HG03039 (cell line): Measurements from ENCODE around the gene SPATA20.

Experiments
- ATAC-seq: cut with Tn5 transposase; IDR thresholded peaks from one replicate; pipeline ENCODE4 v1.9.1; 2021; ENCODE audit warnings: mild to moderate bottlenecking, moderate library complexity; ENCODE audit not compliant: unreplicated experiment

The SPATA20 gene

DNA sequence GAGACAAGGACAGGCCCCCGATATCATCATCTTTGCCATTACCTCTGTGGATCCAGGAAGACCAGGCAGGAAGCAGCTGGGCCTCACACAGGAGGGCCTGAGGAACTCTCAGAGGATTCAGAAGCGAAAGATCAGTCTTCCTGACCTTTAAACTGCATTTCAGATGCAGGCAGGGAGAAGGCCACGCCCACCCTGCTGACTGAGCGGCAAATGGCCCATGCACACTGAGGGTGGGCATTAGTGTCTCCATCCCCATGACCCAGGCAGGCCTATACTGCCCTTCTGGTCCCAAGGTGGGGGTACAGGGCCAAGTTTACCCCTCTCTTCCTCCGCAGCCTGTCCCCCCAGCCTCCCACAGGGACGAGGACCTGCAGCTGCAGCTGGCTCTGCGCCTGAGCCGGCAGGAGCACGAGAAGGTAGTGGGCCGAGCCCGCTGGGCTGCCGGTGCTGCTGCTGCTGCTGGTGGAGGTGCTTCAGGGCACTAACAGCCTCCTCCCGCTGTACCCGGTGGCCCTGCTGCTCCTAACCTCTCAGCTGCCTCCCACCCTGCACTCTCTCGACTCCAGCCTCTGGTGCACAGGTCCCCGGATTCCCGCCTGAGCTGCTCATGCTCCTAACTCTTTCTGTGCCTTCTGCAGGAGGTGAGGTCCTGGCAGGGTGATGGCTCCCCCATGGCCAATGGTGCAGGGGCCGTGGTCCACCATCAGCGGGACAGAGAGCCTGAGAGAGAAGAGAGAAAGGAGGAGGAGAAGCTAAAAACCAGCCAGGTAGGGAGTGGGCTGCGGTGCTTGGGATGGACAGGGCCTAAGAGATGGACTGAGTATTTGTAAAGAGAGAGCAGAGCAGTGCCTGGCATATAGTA lies 8.2 kb upstream of the SPATA20 start:
- no peak for ATAC-seq

DNA sequence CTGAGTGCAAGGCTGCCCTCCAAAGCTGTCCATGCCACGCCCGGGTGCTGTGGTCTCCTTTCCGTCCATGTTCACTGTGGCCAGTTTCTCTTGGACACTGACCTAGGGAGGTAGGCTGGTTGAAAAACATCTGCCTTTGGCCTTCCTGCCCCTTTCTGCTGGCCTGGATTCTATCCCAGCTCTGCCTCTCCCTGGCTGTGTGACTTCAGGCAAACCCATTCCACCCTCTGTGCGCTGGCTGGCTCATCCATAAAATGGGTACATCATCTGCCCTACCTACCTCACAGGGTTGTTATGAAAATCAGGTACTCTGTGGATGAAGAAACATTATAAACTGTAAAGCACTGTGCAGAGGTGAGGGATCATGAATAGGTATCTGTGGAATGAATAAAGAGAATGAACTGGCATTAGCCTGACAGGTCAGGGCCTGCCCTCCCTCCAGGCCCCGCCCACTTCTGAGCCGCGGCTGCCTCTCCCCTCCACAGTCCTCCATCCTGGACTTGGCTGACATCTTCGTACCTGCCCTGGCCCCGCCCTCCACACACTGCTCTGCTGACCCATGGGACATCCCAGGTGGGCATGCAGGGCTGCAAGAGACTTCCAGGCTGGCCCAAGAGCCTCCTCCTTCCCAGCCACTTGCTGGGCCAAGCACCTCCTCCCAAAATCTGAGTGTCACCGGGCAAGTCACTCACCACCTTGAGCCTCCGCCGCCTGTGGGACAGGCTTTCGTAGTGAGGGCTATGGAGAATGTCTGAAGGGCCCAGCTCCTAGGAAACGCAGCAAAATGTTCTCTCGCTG lies 7.0 kb upstream of the SPATA20 start:
- no peak for ATAC-seq

DNA sequence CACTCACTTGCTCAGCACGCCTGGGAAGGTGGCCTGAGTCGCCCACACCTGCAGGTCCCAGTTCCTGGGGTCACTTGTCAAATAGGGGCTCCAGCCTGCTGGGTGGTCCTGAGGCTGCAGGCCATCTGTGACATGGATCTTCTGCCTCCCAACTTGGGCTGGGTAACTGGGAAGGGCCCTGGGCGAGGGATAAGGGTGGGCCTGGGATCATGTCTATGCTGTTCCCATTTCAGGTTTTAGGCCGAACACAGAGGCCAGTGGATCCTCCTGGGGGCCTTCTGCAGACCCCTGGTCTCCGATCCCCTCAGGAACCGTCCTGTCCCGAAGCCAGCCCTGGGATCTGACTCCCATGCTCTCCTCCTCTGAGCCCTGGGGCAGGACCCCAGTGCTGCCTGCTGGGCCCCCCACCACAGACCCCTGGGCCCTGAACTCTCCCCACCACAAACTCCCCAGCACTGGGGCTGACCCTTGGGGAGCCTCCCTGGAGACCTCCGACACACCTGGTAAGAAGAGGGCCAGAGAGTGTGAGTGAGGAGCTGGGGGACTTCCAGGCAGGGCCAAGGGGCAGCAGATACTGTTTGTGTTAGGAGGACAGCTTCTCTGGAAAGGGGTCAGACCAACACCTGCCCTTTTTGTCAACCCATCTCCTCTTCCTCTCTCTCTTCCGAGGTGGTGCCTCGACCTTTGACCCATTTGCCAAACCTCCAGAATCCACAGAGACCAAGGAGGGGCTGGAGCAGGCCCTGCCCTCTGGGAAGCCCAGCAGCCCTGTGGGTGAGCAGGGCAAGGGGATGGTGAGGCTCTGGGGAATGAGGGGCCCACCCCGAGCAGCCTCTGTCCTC lies 6.2 kb upstream of the SPATA20 start:
- no peak for ATAC-seq

DNA sequence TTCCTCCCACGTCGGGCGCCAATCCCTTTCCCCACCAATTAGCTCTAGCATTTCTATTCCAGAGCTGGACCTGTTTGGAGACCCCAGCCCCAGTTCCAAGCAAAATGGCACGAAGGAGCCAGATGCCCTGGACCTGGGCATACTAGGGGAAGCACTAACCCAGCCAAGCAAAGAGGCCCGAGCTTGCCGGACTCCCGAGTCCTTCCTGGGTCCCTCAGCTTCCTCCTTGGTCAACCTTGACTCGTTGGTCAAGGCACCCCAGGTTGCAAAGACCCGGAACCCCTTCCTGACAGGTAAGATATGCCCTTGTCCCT lies 5.6 kb upstream of the SPATA20 start:
- ATAC-seq, result no peak

DNA sequence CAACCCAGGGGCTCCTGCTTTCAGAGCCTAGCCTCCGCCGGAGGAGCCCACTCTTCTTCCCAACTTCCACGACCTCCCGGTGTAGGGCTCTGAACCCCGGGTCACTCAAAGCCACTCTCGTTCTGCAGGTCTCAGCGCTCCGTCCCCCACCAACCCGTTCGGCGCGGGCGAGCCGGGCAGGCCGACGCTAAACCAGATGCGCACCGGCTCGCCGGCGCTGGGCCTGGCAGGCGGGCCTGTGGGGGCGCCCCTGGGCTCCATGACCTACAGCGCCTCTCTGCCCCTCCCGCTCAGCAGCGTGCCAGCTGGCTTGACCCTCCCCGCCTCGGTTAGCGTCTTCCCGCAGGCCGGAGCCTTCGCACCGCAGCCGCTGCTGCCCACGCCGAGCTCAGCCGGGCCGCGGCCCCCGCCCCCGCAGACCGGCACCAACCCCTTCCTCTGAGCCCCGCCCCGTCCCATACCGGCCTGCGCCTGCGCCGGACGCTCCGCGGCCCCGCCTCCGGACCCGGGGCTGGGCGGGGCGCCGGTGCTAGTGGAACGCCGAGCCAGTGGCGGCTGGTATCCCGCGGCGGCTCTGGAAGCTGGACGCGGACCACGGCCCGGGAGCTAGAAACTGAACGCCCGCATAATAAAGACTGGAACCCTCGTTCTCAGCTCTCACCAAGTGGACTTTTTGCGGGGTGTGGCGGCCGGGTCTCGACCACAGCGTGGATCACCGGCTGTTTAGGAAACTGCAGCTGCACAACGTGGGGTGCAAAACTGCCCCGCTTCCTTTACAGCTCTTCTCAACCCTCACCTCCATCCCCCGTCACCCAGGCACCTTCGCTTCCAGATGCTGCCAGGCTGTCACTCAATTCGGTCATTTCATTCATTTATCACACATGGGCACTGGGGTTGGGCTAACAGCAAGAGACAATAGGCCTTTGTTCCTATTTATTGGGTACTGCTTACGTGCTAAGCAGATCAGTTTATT lies 5.0 kb upstream of the SPATA20 start:
- peak; percentile 61 for ATAC-seq

DNA sequence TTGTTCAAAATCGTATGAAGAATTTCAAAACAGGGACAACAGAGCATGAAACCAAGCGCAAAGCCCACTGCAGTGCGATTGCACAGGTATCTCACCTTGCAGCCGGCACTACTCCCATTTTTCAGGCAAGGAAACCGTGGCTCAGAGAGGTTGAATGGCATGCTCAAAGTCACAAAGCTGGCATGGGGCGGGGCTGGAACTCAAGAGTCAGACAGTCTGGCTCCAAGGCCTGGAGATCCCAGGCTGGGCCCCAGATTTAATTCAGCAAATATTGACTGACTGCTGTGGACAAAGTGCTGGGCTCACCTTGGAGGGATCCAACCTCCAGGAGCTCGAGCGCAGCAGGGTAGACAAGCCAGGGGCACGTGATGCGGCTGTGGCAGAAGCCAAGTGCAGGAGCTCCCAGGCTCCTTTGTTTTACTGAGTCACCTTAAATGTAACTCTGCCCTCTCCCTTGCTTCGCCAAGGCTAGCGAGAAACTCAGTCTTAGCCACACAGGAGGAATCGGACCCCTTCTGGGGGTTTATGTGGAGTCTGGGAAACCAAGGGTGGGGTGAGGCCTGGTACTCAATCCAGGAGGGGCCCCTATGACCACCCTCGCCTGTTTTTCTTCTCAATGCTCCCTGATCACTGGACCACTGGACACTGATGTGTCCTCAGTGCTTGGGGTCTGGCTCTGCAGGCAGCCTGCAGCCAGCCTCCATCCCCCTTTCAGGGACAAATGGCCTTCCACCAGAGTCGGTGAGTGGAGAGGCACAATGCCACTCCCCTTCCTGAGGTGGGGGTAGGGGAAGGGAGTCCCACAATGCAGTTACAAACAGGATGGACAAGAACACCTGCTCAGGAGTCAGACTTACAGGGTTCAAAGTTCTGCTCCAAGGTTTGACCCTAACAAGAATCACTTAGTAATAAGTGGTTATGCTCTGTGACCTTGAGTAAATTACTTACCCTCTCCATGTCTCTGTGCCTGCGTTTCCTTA lies 3.9 kb upstream of the SPATA20 start:
- no peak for ATAC-seq

DNA sequence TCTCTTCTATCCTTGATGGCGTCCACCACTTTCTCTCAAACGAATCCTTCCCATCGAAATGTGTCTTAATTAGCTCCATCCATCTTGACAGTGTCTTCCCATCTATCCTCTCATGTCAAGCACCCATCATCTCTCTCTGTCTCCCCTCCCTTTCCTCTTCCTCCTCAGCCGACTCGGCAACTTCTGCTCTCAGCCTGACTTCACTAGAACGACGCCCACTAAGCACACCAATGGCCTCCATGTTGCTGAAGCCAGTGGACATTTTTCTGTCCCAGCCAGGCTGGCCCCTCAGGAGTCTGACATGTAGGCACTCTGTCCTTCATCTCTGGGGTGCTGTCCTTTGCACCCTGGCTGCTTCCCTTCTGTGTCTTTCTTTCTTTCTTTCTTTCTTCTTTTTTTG lies 2.5 kb upstream of the SPATA20 start:
- no peak for ATAC-seq

DNA sequence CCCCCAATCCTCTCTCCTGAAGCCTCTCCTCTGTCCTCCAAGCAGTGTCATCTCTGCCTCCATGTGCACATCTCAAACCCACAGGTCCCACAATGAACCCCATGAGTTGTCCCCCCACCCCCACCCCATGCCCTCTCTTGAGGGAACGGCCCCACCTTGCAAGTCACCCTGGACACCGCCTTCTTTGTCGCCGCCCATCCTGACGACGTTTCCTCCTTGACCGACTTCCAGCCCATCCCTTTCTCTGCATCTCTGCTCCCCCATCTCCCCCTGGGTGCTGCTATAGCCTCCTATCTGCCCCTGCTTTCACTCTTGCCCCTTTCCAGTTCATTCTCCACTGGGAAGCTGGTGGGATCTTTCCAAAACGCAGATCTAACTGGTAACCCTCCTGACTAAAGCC lies 1.7 kb upstream of the SPATA20 start:
- ATAC-seq, result no peak

DNA sequence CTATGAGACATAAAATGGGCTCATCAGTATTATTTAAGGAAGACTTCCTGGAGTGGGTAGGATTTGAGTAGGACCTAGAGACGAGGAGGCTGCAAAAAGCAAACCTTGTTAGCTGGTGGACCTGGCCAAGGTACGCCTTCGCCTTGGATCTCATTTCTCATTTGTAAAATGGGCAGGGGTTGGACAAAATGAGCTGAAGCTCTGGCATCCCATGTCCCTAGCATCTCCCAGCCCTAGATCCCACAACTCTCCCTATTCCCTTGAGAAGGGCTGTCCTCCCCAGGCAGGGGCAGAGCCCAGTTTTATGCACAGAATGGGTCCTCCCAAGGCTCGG lies 306 bp upstream of the SPATA20 start:
- ATAC-seq, result no peak

DNA sequence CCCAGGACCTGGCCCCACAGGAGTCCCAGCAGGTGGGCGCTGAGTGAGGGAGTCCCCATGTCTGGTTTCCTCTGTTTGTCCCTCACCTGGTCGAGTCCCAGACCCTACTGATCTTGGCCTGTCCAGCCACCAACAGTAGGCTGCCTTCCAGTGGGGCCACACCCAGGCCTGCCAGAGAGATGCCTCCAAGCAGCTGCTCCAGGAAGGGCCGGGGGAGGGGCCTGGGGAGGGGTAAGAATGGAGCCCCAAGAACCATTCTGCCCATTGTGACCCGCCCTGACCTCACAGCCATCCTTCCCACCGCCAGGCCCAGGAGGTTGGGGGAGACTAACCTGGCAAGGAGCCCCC lies 736 bp downstream of the SPATA20 start:
- ATAC-seq, result no peak

DNA sequence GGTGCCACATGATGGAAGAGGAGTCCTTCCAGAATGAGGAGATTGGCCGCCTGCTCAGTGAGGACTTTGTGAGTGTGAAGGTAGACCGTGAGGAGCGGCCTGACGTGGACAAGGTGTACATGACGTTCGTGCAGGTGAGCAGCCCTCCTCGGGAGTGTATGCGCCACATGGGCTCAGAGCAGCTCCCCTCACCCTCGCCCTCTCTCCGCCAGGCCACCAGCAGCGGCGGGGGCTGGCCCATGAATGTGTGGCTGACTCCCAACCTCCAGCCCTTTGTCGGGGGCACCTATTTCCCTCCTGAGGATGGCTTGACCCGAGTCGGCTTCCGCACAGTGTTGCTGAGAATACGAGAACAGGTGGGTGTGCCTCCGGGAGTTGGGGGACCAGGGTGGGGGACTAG lies 1.9 kb downstream of the SPATA20 start:
- no peak for ATAC-seq

DNA sequence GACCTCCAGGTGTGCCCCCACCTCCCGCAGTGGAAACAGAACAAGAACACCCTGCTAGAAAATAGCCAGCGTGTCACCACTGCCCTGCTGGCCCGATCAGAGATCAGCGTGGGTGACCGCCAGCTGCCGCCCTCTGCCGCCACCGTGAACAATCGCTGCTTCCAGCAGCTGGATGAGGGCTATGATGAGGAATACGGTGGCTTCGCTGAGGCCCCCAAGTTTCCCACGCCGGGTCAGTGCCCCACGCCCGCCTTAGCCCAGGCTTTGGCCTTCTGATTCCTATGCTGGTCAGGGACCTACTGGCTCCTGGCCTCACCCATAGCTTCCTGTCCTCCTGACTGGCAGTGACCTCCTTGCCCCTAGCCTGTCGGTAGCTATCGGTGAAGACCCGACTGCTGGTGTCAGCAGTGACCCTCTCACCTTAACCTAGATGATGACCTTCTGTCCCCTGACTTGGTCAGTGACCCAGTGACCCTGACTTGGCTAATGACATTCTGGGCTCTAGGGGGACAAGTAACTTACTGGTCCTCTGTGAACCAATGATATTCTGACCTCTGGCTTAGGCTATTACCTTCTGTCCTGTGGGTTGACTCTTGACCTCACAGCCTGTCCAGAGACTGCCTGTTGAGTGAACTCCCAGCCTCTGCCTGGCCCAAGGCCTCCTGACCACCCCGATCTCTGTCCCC lies 2.4 kb downstream of the SPATA20 start:
- no peak for ATAC-seq

DNA sequence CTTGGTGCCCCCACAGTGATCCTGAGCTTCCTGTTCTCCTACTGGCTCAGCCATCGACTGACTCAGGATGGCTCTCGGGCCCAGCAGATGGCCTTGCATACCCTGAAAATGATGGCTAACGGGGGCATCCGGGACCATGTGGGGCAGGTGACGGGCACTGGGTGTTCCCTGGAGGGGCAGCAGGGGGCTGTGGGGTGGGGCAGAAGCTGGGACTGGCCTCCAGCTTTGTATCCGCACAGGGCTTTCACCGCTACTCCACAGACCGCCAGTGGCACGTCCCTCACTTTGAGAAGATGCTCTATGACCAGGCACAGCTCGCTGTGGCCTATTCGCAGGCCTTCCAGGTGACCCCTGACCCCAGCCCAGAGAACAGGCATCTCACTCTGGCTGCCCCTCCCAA lies 3.0 kb downstream of the SPATA20 start:
- no peak for ATAC-seq

DNA sequence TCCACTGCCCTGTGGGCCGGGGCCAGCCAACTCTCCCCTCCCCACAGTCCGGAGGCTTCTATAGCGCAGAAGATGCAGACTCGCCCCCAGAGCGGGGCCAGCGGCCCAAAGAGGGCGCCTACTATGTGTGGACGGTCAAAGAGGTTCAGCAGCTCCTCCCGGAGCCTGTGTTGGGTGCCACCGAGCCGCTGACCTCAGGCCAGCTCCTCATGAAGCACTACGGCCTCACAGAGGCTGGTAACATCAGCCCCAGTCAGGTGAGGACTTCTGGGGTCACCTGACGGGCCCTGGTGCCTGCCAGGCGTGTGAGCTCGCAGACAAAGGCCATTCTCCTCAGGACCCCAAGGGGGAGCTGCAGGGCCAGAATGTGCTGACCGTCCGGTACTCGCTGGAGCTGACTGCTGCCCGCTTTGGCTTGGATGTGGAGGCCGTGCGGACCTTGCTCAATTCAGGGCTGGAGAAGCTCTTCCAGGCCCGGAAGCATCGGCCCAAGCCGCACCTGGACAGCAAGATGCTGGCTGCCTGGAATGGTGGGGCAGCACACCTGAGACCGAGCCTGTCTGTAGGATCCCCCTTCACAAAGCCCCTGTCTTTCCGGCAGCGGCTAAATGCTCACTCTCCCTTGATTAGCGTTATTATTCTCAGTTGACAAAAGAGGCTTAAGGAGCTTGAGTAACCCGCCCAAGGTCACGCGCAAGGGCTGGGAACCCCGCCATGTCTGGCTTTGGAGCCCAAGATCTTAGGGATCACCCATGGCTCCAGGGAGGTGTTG lies 3.9 kb downstream of the SPATA20 start:
- ATAC-seq, result no peak

DNA sequence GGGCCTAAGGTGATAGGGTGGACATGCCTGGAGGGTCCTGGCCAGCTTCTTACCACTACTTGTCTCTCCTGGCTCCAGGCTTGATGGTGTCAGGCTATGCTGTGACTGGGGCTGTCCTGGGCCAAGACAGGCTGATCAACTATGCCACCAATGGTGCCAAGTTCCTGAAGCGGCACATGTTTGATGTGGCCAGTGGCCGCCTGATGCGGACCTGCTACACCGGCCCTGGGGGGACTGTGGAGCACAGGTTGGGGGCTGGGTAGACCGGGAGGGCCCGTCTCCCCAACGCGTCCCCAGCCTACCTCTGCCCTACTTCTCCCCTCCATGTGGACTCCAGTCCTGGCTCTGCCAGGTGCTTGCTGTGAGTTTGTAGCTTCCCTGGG lies 4.5 kb downstream of the SPATA20 start:
- no peak for ATAC-seq

DNA sequence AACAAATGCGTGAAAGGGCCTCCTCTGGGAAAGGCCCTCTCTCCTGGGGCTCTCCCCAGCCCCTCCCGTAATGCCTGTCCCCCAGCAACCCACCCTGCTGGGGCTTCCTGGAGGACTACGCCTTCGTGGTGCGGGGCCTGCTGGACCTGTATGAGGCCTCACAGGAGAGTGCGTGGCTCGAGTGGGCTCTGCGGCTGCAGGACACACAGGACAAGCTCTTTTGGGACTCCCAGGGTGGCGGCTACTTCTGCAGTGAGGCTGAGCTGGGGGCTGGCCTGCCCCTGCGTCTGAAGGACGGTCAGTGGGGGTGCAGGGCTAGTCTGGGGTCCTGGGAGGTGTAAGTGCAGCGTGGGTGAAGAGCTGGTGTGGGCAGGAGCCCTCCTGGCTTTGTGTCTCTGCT lies 4.9 kb downstream of the SPATA20 start:
- ATAC-seq, result no peak

DNA sequence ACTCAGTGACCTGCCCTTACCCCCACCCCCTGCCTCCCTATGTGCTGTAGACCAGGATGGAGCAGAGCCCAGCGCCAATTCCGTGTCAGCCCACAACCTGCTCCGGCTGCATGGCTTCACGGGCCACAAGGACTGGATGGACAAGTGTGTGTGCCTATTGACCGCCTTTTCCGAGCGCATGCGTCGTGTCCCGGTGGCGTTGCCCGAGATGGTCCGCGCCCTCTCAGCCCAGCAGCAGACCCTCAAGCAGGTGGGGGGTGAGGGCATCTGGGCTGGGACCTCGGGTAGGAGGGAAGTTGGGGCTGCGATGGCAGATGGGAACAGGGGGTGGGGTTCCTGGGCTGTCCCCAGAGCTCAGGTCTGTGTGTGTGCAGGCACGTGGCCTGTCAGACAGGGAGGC lies 7.2 kb downstream of the SPATA20 start:
- ATAC-seq, result no peak

DNA sequence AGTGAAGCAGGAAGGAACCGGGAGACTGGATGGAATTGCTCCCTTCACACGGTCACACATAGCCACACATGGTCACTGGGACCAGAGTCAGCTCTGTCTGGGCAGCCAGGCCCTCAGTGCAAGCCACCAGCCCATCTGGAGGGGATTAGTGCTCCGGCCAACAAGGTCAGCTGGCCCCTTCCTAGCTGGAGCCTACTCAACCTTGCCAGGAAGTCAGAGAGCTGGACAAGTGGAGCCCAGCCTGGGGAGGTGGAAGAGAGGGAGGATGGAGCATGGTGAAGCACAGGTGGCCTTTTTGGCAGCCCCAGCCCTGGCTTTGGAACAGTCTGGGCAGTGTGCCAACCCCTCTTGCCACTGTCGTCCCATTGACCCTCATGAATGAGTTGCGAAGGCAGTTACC lies 9.8 kb downstream of the SPATA20 start:
- no peak for ATAC-seq
